OCI-M2 (cell line): ENCODE data around the gene RNLS.

ENCODE experiments used
- DNase-seq: peaks from one replicate; lab custom pipeline; 2025; ENCODE audit not compliant: unreplicated experiment; lab: John Stamatoyannopoulos, UW

RNLS gene

DNA sequence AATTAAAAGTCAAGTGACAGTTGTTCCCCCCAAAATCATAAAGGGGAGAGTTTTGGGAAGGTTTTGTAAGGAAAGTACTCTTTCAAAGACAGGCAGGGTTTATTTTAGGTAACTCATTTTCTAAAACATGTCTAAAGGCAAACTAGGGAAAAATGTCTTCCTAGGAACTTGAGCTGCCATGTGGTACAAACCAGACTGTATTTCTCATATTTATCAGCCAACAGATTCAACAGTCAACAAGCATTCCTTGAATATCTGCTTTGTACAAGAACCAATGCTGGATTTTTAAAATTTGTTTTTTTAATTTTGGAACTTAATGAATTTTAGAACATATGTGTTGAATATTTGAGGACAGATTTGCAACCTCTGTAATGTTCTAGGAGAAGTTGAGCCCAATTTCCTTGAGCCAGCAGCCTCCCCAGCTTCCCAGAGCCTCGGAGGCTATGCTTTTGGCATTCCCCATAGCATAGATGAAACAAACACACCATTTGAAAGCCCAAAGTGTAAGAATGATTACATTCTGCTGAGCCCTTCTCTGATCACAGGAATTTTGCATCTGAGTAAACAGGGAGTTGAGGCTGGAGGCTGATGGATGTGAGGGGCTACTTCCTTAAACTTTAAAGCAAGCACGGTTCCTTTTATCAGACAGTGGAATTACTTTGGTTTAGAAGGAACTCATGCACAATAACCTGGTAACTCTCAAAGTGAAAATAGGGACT, 345.1 kb downstream of the RNLS start:
- DNase-seq = no peak

- no peak for DNase-seq
Measured at GRCh38 chr10:88236121-88236743, 346.9 kb downstream of the RNLS start.

- DNase-seq = no peak
Measured at GRCh38 chr10:88234297-88234696, 348.8 kb downstream of the RNLS start.

- DNase-seq = no peak
Measured at GRCh38 chr10:88233870-88234269, 349.2 kb downstream of the RNLS start.

GRCh38 chr10:88232983-88233543, 350.1 kb downstream of the RNLS start:
- DNase-seq = no peak

GRCh38 chr10:88232029-88232895, 350.9 kb downstream of the RNLS start:
- no peak for DNase-seq

DNA sequence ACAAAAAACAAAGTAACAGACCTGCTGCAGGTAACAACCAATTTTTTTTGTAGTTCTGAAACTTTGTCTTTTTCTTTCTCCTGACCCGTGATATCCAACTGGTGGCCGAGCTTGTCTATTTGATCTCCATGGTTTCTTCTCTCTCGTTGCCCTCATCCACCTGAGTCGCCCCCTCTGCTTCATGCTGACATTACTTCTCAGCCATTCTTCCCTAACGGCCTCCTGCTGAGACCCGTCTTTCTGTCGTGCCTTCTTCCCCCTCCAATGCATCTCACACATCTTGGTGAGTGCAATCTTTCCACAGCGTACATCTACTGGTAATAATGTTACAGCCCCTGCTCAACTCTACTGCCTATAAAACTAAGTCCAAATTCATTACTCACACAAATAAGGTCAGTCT, 352.9 kb downstream of the RNLS start:
- no peak for DNase-seq

- no peak for DNase-seq
Measured at GRCh38 chr10:88228130-88228529, 355.0 kb downstream of the RNLS start.

DNA sequence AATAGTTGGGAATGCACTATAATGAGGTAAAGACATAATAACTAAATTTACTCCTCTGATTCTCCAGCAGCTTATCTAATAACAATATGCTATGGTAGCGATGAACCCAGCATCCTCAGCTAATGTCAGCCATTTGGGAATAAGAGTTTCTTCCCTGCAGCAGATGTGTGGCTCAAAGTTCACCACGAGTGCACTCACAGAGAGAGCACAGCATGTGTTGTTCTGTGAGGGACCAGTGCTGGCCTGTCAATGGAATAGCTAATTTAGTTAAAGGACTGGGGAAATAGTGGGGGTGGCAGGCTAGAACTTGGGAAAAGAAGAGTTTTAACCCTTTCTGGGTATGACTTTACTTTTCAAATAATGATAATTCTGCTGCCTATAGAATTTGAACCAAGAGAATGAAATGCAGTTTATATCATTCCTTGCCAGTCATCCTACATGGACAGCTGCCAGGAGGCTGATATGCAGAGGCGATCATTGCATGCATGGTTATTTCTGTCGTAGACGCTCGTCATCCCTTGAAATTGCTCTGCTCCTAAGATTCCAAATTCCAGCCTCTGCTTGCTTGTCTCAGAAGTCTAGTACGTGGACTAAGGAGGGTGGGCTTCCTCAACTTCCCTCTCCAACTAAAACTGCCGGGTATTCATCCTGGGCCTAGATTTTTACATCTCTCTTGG, 355.6 kb downstream of the RNLS start:
- no peak for DNase-seq

DNA sequence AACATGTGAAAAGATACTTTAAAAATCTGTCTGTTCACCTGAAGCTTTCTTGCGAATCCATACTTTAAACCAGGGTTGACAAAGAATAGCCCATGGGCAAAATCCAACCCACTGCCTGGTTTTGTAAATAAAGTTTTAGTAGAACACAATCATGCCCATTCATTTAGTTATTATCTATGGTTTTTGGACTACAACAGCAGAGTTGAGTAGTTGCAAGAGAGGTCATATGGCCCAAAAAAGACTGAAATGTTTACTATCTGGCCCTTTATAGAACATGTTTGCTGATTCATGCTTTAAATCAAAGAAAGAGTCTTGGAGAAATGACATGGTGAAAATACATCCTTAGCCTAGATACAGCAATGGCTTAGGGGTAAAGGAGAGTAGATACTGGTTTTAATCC, 356.2 kb downstream of the RNLS start:
- DNase-seq = no peak

DNA sequence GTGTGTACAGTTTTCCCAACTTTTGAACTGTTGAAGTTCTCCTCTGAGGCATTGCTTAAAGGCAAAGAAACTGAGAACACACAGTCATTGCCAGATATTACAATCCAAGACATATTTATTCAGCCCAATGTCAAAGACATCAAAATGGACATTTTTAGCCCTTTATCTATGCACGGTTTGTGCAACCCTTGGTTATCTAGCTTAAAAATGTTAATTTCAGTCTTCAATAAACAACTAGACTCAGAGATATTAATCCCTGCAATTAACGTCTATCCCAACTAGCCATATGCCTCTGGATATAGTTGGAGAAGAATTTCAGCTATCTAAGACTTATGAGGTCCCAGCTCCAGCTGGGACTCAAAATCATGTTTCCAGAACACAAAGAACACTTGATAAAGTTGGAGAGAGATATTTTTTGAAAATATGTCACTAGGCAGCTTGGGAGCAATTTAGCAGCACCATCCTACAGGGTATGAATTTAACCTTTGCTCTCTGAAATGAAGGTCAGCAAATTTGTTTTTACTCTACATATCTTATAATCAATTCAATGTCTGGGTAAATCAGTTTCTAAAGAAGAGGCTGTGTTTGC, 357.0 kb downstream of the RNLS start:
- no peak for DNase-seq
